Measurements from ENCODE around the gene RYR3. TPM values are rescaled to one million over a fixed set of nuclear protein-coding genes. Genes with fewer than 3 reads are reported as not detected.

The RYR3 gene
- total and polyA plus RNA-seq, 7 experiments from 2014 or later = 0.10 to 5.3 (median 1.2) TPM; not detected in 3

DNA sequence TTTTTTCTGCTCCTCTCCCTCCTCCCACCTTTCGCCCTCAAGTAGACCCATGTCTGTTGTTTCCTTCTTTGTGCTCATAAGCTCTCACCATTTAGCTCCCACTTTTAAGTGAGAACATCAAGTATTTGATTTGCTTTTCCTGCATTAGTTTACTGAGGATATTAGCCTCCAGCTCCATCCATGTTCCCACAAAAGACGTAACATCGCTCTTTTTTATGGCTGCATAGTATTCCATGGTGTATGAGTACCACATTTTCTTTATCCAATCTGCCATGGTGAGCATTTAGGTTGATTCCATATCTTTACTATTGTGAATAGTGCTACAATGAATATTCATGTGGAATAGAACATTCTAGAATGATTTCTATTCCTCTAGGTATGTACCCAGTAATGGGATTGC is 178.6 kb downstream of the RYR3 start:
- Histone ChIP-seq H3K4me3 (ENCODE audit: low read length) (no peak overlapping the region), H3K9me3 (ENCODE audit: control insufficient read depth in 2 of 3, low read length in 3 of 3) (no peaks in the 10 kb centered on the region), H3K36me3 (ENCODE audit: control insufficient read depth in 2 of 3, insufficient read depth in 3 of 3, low read length in 3 of 3) (no peaks in the 10 kb centered on the region), H3K4me1 (ENCODE audit: control insufficient read depth in 2 of 2, insufficient read depth in 2 of 2, low read length in 2 of 2) (no peaks in the 10 kb centered on the region), H3K27ac (ENCODE audit: low read depth, low read length) (no peak overlapping the region), H3K27me3 (ENCODE audit: control insufficient read depth in 2 of 2, insufficient read depth in 2 of 2, low read length in 2 of 2) (no peaks in the 10 kb centered on the region)
- Mint-ChIP-seq H3K27me3 (peaks cover 0 to 14% (median 9%) of the 10 kb centered on the region in 5 donors), H3K4me1 (no peaks in the 10 kb centered on the region), H3K27ac (no peak overlapping the region), H3K36me3 (no peaks in the 10 kb centered on the region), H3K9me3 (peaks cover 0 to 7% (median 0%) of the 10 kb centered on the region in 11 donors), H3K4me3 (no peak overlapping the region)
- no peak for ATAC-seq
- CTCF ChIA-PET = no interaction called here
- POLR2A ChIA-PET = no interaction called here
- DNase-seq = no peak
- intact Hi-C loops (cut with micrococcal nuclease) = no loop called here

- no peaks in the 10 kb centered on the region for H3K36me3 ChIP-seq (ENCODE audit: control insufficient read depth in 2 of 3, insufficient read depth in 3 of 3, low read length in 3 of 3)
- no peak overlapping the region for H3K4me3 ChIP-seq (ENCODE audit: low read length)
- Mint-ChIP-seq H3K27me3 (peaks cover 0 to 14% (median 9%) of the 10 kb centered on the region in 5 donors), H3K27ac (no peak overlapping the region), H3K4me1 (no peaks in the 10 kb centered on the region), H3K4me3 (no peak overlapping the region), H3K9me3 (peaks cover 0 to 7% (median 0%) of the 10 kb centered on the region in 11 donors), H3K36me3 (no peaks in the 10 kb centered on the region)
- ChIA-PET POLR2A (no interaction called here), CTCF (no interaction called here)
- DNase-seq (no peak), ATAC-seq (no peak)
- no peaks in the 10 kb centered on the region for H3K9me3 ChIP-seq (ENCODE audit: control insufficient read depth in 2 of 3, low read length in 3 of 3)
- H3K4me1 ChIP-seq (ENCODE audit: control insufficient read depth in 2 of 2, insufficient read depth in 2 of 2, low read length in 2 of 2) = no peaks in the 10 kb centered on the region
- no peak overlapping the region for H3K27ac ChIP-seq (ENCODE audit: low read depth, low read length)
- H3K27me3 ChIP-seq (ENCODE audit: control insufficient read depth in 2 of 2, insufficient read depth in 2 of 2, low read length in 2 of 2) = no peaks in the 10 kb centered on the region
- intact Hi-C loops (cut with micrococcal nuclease) = no loop called here
Observed at GRCh38 chr15:33490703-33491102, 179.9 kb downstream of the RYR3 start.

GRCh38 chr15:33492434-33493052 is 181.8 kb downstream of the RYR3 start:
- H3K4me1 Mint-ChIP-seq = no peaks in the 10 kb centered on the region
- Histone ChIP-seq H3K27ac (ENCODE audit: low read depth, low read length) (no peak overlapping the region), H3K9me3 (ENCODE audit: control insufficient read depth in 2 of 3, low read length in 3 of 3) (no peaks in the 10 kb centered on the region), H3K4me3 (ENCODE audit: low read length) (no peak overlapping the region), H3K27me3 (ENCODE audit: control insufficient read depth in 2 of 2, insufficient read depth in 2 of 2, low read length in 2 of 2) (no peaks in the 10 kb centered on the region), H3K36me3 (ENCODE audit: control insufficient read depth in 2 of 3, insufficient read depth in 3 of 3, low read length in 3 of 3) (no peaks in the 10 kb centered on the region), H3K4me1 (ENCODE audit: control insufficient read depth in 2 of 2, insufficient read depth in 2 of 2, low read length in 2 of 2) (no peaks in the 10 kb centered on the region)
- no peak overlapping the region for H3K27ac Mint-ChIP-seq
- ChIA-PET POLR2A (no interaction called here), CTCF (no interaction called here)
- peaks cover 0 to 7% (median 0%) of the 10 kb centered on the region in 11 donors for H3K9me3 Mint-ChIP-seq
- H3K36me3 Mint-ChIP-seq = no peaks in the 10 kb centered on the region
- peaks cover 0 to 20% (median 15%) of the 10 kb centered on the region in 5 donors for H3K27me3 Mint-ChIP-seq
- H3K4me3 Mint-ChIP-seq = no peak overlapping the region
- DNase-seq = no peak
- no peak for ATAC-seq
- intact Hi-C loops (cut with micrococcal nuclease) = no loop called here

DNA sequence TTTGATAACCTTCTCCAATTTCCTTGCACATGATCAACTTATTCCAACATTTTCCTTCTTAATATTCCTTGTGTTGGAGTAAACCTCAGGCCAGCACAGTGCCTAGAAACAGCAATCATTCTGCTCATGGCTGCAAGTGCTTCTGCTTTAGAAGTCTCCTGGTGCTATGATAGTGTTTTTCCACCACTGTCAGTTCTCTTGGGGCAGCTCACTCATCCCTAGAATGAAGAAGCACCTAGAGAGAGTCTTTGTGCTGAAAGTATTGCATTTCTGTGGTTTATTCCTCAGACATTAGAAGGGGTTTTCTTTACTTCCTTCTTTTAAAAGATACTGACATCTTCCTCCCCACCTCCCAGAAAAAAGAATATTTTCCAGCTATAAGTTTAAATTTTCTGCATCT is 183.5 kb downstream of the RYR3 start:
- no peaks in the 10 kb centered on the region for H3K4me1 ChIP-seq (ENCODE audit: control insufficient read depth in 2 of 2, insufficient read depth in 2 of 2, low read length in 2 of 2)
- H3K27ac Mint-ChIP-seq = no peak overlapping the region
- H3K27ac ChIP-seq (ENCODE audit: low read depth, low read length) = no peak overlapping the region
- ATAC-seq = no peak
- no peaks in the 10 kb centered on the region for H3K9me3 ChIP-seq (ENCODE audit: control insufficient read depth in 2 of 3, low read length in 3 of 3)
- H3K9me3 Mint-ChIP-seq = peaks cover 0 to 5% (median 0%) of the 10 kb centered on the region in 11 donors
- ChIA-PET CTCF (no interaction called here), POLR2A (no interaction called here)
- intact Hi-C loops (cut with micrococcal nuclease) = no loop called here
- H3K4me3 Mint-ChIP-seq = no peak overlapping the region
- no peaks in the 10 kb centered on the region for H3K36me3 Mint-ChIP-seq
- H3K4me3 ChIP-seq (ENCODE audit: low read length) = no peak overlapping the region
- DNase-seq = no peak
- H3K27me3 Mint-ChIP-seq = peaks cover 7 to 30% (median 19%) of the 10 kb centered on the region in 5 donors
- no peaks in the 10 kb centered on the region for H3K27me3 ChIP-seq (ENCODE audit: control insufficient read depth in 2 of 2, insufficient read depth in 2 of 2, low read length in 2 of 2)
- H3K36me3 ChIP-seq (ENCODE audit: control insufficient read depth in 2 of 3, insufficient read depth in 3 of 3, low read length in 3 of 3) = no peaks in the 10 kb centered on the region
- H3K4me1 Mint-ChIP-seq = no peaks in the 10 kb centered on the region

DNA sequence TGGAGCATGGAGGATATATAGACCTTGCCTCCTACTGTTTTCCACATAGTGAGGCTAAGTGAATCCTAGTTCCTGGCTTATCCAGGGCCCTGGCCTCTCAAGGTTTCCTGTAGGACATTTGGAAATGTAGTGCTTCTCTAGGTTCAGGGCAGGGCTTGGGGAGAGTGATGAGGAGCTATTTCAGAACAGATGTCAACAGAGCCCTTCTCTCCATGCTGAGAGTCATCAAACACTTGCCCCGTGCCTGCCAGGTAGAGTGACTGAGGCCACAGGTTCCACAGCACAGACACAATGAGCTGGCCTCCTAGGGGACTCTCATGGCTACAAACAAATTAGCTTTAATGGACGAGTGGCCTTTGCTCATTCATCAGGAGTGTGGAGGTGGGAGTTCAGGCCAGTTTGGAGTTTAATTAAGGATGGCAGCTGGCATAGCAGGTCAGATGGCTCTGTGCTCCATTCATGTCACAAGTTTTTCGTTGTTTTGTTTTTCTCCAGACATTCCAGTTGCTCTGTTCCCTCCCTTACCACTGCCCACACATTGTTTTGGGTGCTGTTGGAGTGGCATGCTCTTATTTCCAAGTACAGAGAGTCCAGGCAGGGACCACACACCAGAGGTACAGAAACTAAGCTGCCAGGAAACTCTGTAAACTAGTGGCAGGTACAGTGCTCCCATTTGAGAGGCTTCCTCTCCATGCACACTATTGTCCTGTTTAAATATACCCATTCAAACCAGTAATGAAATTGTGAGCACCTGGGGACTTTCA is 189.8 kb downstream of the RYR3 start:
- CTCF ChIA-PET = no interaction called here
- Mint-ChIP-seq H3K36me3 (peaks cover 0 to 3% (median 0%) of the 10 kb centered on the region in 5 donors), H3K4me3 (no peak overlapping the region), H3K4me1 (no peaks in the 10 kb centered on the region), H3K27me3 (peaks cover 7 to 52% (median 43%) of the 10 kb centered on the region in 5 donors), H3K9me3 (peaks cover 0 to 7% (median 0%) of the 10 kb centered on the region in 11 donors), H3K27ac (no peak overlapping the region)
- DNase-seq (no peak), ATAC-seq (no peak)
- H3K36me3 ChIP-seq (ENCODE audit: control insufficient read depth in 2 of 3, insufficient read depth in 3 of 3, low read length in 3 of 3) = no peaks in the 10 kb centered on the region
- no peak overlapping the region for H3K27ac ChIP-seq (ENCODE audit: low read depth, low read length)
- no peaks in the 10 kb centered on the region for H3K4me1 ChIP-seq (ENCODE audit: control insufficient read depth in 2 of 2, insufficient read depth in 2 of 2, low read length in 2 of 2)
- no peak overlapping the region for H3K4me3 ChIP-seq (ENCODE audit: low read length)
- H3K9me3 ChIP-seq (ENCODE audit: control insufficient read depth in 2 of 3, low read length in 3 of 3) = no peaks in the 10 kb centered on the region
- no peaks in the 10 kb centered on the region for H3K27me3 ChIP-seq (ENCODE audit: control insufficient read depth in 2 of 2, insufficient read depth in 2 of 2, low read length in 2 of 2)
- intact Hi-C loops (cut with micrococcal nuclease) = no loop called here
- POLR2A ChIA-PET = no interaction called here

- H3K27ac Mint-ChIP-seq = no peak overlapping the region
- CTCF ChIA-PET = no interaction called here
- intact Hi-C loops (cut with micrococcal nuclease) = no loop called here
Observed at GRCh38 chr15:33503681-33504080, 192.9 kb downstream of the RYR3 start.

More at GRCh38 chr15:33503681-33504080, 192.9 kb downstream of the RYR3 start:
- Mint-ChIP-seq H3K4me3 (no peak overlapping the region), H3K4me1 (no peaks in the 10 kb centered on the region), H3K9me3 (peaks cover 0 to 7% (median 0%) of the 10 kb centered on the region in 11 donors), H3K36me3 (peaks cover 0 to 3% (median 0%) of the 10 kb centered on the region in 5 donors), H3K27me3 (peaks cover 4 to 49% (median 40%) of the 10 kb centered on the region in 5 donors)
- H3K9me3 ChIP-seq (ENCODE audit: control insufficient read depth in 2 of 3, low read length in 3 of 3) = no peaks in the 10 kb centered on the region
- no peak for ATAC-seq
- H3K27ac ChIP-seq (ENCODE audit: low read depth, low read length) = no peak overlapping the region
- POLR2A ChIA-PET = no interaction called here
- no peaks in the 10 kb centered on the region for H3K27me3 ChIP-seq (ENCODE audit: control insufficient read depth in 2 of 2, insufficient read depth in 2 of 2, low read length in 2 of 2)
- H3K4me3 ChIP-seq (ENCODE audit: low read length) = no peak overlapping the region
- no peak for DNase-seq
- H3K36me3 ChIP-seq (ENCODE audit: control insufficient read depth in 2 of 3, insufficient read depth in 3 of 3, low read length in 3 of 3) = no peaks in the 10 kb centered on the region
- H3K4me1 ChIP-seq (ENCODE audit: control insufficient read depth in 2 of 2, insufficient read depth in 2 of 2, low read length in 2 of 2) = no peaks in the 10 kb centered on the region
